RCC 7860 (cell line): ENCODE results near the gene ATP10D.
A peak's percentile ranks its signal among the peaks of the same experiment; 100 is the strongest.

Experiments used
- DNase-seq: peaks from one replicate; pipeline ENCODE4 v3.0.0-alpha.2; 2015; ENCODE audit warnings: low spot score
- FAIRE-seq: peaks from 2 replicates; lab custom pipeline; 2012; peaks lifted over from hg19 to GRCh38; lab: Jason Lieb, UNC

ATP10D gene

DNA sequence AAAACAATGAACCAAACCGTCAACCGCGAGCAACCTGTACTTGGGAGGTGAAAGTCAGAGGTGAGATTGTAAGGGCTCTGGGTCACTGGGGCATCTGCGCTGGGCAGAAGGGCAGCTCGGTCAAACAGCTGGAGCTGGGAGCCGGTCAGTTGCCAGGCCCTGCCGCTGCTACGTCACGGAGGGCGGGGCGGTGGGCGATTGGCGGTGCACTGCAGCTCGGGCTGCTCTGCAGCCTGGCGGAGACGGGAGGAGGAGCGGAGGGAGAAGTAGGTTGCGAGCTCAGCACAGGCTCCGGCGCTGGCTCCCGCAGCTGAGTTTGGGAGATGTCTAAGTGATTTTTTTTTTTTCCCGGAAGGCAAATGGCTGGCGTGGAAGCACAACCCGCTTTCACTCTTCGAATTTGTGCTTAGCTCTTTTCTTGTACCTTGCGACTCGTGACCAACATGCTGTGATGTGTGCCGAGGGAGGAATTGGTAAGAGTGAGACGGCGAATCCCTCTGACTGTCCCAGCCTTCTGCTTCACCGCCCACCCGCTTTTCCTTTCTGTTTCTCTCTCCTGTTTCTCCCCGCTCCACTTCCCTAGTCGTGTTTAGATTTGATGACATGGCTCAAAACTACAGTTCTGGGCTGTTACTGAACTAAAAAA, at the start of gene ATP10D:
Gene ATP10D, plus strand, starts transcription at position 229 of the 646 bp plus-strand sequence. CDS start 27,266 bp downstream, outside the sequence.
- DNase-seq (peak; percentile 84), FAIRE-seq (peak; percentile 81)

GRCh38 chr4:47442980-47443379, 42.1 kb upstream of the ATP10D start:
- no peak for FAIRE-seq
- no peak for DNase-seq

- DNase-seq, result no peak
- no peak for FAIRE-seq
These were observed 41.0 kb upstream of the ATP10D start for GRCh38 chr4:47444031-47444430.

GRCh38 chr4:47451657-47452056, 33.4 kb upstream of the ATP10D start:
- DNase-seq, result no peak
- no peak for FAIRE-seq

- FAIRE-seq (no peak), DNase-seq (no peak)
These were observed 22.3 kb upstream of the ATP10D start for GRCh38 chr4:47462799-47463234.

- FAIRE-seq (peak; percentile 68), DNase-seq (peak; percentile 90)
These were observed 21.7 kb upstream of the ATP10D start, which contains the start of gene COMMD8 for GRCh38 chr4:47463235-47463956. Gene COMMD8, minus strand, starts transcription at chr4:47463702. Its CDS starts 51 bp downstream, at chr4:47463651.

- peak; percentile 74 for DNase-seq
- FAIRE-seq, result peak; percentile 69
These were observed 20.1 kb upstream of the ATP10D start for GRCh38 chr4:47465004-47465403.

DNA sequence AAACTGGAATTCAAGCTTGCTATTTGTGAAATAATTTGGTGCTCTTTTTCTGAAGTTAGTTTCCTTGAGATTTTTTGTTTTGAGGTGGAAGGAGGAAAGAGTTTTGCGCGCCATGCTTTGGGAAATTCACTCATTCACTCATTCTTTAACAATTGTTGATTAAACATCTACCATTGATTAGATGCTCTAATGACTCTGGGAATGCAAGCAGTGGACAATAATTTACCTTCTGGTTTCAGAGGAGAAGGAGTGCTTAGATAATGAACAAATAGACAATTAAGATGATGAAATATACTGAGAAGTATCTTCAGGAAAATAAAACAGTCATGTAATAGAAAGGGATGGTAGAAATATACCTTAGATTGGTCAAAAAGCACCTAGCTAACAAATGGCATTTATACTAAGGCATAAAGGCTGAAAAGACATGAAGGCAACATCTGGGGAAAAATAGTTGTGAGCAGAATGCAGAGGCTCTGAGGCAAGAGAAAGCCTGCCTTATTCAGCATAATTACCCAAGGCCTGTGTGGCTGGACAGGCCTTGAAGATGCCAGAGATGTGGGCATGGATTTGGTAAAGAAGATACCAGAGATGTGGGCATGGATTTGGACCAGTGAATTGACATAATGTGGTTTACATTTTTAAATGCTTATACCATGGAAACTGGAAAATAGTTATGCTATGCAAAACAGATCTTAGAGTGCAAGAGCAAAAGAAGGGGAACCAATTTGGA, 18.9 kb upstream of the ATP10D start:
- no peak for FAIRE-seq
- DNase-seq, result no peak

DNA sequence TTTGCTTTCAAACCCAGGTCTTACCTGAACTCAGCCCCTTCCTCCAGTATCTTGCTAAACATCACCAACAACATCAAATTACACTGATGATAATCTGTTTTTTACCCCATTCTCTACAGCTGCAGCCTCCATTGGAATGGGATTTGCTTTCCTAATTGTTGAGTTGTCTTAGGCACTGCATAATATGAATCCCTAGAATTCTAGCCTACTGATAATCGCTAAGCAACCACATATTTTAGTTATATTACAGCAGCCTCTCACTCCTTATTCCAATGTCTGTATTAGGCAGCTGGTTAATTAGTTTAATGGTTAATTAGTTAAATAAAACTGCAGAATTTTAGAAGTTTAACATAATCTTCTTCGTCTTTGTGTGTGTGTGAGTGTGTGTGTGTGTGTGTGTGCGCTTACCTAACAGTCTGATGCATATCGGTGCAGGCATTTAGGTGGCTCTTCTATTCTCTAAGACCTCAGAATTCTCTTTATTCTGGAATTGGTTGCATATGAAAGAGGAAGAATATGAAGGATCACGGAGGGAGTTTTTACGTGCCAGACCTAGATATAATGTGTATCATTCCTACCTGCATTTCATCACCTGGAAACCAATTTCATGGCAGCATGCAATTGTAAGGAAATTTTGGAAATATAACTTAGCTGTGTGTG, 16.2 kb upstream of the ATP10D start:
- no peak for DNase-seq
- FAIRE-seq, result no peak

GRCh38 chr4:47469951-47470350, 15.1 kb upstream of the ATP10D start:
- no peak for FAIRE-seq
- no peak for DNase-seq

- FAIRE-seq (no peak), DNase-seq (no peak)
These were observed 14.0 kb upstream of the ATP10D start for GRCh38 chr4:47471064-47471463.

DNA sequence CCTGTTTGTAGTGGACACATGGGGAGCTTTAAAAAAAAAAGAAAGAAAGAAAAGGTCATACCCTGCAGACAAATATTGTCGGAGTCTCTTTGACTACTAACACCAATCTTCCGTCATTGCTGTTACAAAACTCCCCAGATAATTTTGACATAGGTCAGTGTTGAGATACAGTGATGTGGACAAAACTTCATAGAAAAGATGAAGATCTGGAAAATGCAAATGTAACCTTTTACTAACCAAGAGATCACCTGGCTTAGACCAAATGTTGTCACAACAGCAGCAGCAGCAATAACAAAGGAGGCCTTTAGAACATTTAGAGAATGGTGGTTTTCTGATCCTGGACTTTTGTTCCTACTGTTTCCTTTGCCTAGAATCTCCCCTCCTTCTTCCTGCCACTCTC, 13.5 kb upstream of the ATP10D start:
- DNase-seq (no peak), FAIRE-seq (no peak)

DNA sequence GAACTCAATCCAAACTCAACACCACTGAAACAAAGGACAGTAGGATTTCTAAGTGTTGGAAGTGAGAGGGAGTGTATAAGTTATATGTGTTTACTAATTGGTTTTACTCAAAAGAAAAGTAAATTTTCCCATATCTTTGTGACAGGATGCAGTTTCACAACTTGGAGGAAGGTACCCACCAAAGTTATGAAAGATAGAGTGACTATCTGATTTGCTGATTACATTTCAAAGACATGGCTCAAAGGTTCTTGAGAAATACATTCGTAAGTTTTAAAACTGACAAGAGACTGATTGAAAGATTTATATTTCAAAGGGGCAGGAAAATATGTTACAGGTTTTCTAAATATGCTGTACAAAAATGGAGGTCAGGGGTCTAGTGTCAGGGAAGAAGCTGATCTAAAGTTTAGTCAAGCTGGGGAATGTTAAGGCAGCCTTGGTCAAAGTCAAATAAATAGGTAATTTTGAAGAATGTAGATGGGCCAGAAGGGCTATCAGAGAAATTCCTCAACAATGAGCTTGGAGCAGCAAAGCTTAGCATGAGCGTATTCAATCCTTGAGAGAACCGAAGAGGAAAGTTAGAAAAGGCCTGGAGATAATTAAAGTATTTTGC, 11.8 kb upstream of the ATP10D start:
- FAIRE-seq (no peak), DNase-seq (no peak)

- no peak for DNase-seq
These were observed 10.3 kb upstream of the ATP10D start for GRCh38 chr4:47474799-47475198.

DNA sequence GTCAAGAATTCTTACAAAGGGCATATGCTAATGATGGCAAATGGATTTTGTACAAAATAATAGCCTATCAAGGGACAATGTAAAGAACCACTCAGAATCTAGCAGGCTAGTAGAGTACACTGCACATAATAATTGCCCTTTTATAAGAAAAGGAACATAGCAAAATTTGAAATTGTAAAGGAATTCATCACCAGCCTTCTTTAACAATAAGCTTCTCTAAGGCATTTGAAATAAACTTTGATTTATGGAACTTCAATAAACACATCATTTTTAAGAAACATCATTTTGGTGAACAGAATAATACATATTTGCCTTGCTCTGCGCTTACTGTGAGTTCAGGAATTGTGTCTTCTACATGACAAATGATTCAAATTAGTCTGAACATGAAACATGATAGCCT, 9.7 kb upstream of the ATP10D start:
- DNase-seq (no peak), FAIRE-seq (no peak)

More at GRCh38 chr4:47474799-47475198, 10.3 kb upstream of the ATP10D start:
- no peak for FAIRE-seq

DNA sequence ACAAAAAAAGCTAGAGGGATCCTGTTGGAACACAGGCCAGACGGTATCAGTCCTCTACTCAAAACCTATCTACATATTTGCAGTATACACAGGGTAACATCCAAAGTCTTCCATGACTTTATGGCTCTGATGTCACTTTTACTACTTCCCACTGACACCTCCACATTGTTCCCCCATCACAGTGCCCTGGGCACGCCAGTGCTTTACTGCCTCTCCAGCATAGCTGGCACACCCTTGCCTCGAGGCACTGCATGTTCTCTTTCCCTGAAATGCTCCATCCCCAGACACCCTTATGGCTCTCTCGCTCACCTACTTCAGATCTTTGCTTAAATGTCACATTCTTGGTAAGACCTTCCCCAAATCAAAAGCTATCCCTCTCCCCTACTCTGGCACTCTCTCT, 6.3 kb upstream of the ATP10D start:
- DNase-seq (no peak), FAIRE-seq (no peak)

DNA sequence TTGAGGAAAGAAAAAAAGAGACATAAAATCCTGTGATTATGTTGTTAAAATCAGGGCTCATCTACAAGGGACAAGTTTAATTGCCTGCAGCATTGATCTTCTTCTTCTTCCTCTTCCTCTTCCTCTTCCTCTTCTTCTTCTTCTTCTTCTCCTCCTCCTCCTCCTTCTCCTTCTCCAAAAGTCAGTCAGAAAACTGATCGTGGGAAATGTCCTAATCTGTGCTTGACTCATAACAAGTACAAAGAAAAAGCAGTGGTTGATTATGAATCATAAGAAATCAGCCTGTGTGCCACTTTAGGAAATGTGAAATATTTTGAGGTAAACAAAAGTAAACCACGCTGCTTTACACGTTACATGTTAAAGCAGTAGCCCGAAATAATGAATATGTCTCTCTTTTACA, 2.7 kb upstream of the ATP10D start:
- no peak for DNase-seq
- FAIRE-seq, result no peak

DNA sequence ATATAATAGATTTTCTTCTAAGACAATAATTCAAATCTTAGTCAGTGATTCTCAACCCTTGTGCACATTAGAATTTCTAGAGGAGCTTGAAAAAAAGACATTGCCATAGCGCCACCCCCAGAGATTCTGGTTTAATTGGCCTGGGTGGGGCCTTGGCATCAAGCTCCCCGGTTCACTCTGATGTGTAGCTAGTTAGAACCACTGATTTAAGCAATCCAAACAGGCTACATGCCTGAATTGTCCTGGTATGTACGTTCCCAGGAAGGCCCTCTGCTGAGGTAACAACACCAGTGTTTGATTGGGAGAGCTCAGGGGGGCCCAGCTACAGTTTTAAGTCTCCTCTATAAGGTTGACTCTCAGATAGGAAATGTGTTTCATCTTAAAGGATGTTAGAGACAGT, 1.3 kb upstream of the ATP10D start:
- DNase-seq (no peak), FAIRE-seq (no peak)

DNA sequence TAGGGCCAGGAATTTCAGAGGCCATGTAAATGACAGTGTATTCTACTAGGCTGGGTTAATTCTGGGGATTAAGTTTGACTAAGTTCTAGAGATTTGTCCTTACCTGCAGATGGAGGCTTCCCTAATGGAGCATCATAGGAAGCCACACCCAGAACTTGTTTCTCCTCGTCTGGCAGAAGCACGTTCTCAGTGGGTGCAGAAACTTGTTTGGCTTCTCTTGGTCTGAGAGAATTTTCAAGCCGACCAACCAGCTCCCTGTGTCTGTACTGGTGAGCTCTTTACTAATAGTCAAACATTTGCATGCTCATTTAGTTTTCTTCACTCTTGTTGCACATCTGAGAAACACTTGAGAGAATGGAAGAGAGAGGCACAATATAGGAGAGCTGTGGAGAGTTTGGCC, 907 bp upstream of the ATP10D start:
- no peak for DNase-seq
- no peak for FAIRE-seq

- FAIRE-seq (no peak), DNase-seq (no peak)
These were observed 693 bp downstream of the ATP10D start for GRCh38 chr4:47485768-47486167.

DNA sequence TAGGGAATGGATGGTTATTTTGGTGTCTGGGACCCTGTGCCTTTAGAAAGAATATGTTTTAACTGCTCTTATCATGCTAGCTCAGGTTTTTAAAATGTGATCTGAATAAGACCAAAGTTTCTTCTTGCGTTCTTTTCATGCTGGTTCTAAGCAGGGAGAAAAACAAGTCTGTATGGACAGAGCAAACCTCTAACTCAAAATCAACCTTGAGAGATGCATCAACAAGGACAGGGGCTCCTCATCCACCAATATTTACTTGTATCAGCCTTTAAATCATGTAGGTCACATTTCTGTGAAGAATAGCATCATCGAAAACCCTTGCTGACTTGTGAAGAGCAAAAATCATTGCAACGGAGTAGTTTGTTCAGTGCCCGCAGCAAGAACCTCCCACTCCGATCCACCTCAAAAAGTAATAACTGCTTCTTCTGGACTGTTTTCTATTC, 1.2 kb downstream of the ATP10D start:
- no peak for DNase-seq
- no peak for FAIRE-seq
